Germinal center (tissue), 1 donor: ENCODE measurements around the gene CPT1B.

Experiments
- DNase-seq: peaks from one replicate; pipeline ENCODE4 v3.0.0; 2012; ENCODE audit warnings: mixed read lengths, low spot score

CPT1B gene

DNA sequence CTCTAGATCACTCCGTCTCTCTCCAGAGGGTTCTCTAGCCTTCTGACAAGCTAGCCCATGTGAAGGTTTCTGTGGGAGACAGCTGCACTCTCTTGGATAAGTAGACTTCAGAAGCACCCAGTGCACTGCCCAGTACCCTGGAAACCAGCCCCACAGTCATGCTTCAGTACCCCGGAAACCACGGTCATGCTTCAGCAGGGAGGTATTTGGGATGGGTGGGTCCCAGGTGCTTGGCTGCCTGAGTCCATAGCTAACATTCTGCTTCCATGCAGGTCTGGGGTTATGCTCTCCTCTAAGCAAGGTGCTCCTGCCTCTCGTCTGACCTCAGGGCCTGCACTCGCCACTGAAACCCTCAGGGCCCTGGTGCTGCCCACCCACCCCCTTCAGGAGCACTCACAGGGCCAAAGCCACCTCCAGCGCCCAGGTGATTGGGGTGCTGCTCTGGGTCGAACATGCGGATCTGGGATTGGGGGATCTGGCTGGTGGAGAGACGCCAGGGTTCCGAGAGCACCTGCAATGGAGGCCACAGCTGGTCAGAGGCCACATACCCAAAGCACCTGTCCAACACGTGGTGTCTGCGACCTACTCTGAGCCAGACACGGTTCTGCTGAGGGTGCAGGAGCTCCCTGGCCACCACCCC, 8.2 kb downstream of the CPT1B start:
- no peak for DNase-seq

DNA sequence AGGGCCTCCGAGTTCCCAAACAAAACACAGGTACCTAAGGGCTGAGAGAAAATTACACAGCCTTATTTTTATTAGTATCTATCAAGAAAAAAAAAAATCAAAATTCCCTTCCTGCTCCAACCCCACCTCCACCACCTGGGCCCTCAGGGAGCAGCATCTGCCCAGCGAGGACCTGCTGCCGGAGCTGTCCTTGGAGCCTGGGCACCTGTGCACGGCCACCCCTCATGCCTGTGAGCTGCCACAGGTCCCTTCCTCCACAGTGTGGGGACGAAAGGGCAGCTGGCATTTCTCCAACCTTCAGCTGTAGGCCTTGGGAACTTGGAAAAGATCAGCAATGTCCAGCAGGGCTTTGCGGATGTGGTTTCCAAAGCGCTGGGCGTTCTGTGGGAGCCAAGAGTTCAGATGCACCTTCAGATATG, 9.2 kb downstream of the CPT1B start:
- no peak for DNase-seq

DNA sequence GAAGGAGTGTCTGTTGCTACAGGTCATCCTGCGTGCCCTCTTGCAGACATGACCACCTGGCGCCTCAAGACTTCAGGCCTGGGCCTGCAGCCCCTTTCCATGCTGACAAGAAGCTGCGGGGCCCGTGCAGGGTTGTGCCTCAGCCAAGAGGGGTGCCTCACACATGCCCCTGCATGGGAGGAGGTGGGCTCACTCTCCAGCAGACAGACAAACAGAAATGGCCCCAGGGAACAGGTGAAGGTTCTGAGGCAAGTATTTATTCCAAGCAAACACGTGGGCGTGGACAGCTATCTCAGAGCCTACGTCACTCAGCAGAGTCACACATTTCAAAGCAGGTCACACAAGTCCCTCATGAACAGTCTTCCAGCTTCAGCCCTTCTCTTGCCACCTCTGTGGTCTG, 9.6 kb downstream of the CPT1B start:
- no peak for DNase-seq

DNA sequence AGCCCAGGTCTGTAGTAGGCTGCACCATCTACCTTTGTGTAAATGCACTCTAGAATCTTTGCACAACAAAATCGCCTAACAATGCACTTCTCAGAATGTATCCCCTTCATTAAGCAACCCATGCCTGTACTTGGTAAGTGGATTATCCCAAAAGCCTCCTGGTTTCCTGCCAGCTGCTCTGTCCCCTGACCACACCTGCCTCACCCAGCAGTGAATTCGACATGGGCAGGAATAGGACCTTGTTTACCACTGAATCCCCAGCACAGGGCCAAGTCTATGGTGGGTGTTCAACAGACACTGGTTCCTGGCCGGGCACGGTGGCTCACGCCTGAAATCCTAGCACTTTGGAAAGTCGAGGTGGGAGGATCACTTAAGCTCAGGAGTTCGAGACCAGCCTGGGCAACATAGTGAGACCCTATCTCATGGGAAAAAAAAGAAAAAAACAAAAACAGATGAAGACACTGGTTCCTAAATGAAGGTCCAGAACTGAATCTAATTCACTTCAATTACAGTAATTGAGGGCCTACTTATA, 10.4 kb downstream of the CPT1B start:
- DNase-seq, result no peak

DNA sequence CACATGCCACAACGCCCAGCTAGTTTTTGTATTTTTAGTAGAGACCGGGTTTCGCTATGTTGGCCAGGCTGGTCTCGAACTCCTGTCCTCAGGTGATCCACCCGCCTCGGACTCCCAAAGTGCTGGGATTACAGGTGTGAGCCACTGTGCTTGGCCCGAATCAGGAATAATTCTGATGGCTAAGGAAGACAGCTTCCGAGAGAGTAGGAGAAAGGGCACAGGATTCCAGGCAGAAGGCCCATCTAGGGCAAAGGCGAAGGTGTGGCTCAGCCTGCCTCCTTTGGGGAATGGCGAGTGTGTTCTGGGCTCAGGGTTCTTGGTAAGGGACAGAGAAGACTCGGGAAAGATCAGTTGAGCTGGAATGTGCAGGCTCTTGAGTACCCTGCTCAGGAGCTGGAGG, 13.9 kb downstream of the CPT1B start:
- DNase-seq, result no peak

DNA sequence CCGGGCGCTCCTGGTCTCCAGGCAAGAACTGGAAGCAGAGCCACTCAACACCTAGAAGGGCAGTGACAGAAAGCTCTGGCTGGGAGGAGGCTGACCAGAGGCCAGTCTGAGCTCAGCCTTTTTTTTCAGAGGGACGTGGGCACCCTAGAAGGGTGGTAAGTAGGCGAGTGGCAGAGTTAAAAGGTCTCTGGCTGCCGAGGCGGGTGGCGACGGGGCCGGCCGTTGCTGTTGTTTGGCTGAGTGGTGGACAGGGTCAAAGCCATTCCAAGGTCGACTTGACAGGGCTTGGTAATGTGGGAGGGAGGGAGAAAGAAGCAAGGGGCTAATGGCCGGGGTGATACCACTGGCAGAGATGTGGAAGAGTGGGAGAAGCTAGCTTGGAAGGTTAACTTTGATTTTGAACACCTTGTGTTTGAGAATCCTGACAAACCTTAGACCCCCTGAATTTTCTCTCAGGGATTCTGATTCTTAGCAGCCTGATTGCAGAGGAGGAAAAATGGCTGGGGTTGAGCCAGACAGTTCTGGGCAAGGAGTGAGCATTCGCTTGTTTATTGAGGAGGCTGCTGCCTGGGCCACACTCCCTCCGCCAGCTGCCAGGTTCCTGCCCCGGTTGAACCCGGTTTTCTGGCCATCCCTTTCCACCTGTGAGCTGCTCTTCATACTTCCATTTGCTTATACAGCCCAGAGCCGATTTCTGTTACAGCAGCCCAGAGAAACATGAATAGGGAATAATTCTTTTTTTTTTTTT, 14.6 kb downstream of the CPT1B start:
- DNase-seq, result no peak

DNA sequence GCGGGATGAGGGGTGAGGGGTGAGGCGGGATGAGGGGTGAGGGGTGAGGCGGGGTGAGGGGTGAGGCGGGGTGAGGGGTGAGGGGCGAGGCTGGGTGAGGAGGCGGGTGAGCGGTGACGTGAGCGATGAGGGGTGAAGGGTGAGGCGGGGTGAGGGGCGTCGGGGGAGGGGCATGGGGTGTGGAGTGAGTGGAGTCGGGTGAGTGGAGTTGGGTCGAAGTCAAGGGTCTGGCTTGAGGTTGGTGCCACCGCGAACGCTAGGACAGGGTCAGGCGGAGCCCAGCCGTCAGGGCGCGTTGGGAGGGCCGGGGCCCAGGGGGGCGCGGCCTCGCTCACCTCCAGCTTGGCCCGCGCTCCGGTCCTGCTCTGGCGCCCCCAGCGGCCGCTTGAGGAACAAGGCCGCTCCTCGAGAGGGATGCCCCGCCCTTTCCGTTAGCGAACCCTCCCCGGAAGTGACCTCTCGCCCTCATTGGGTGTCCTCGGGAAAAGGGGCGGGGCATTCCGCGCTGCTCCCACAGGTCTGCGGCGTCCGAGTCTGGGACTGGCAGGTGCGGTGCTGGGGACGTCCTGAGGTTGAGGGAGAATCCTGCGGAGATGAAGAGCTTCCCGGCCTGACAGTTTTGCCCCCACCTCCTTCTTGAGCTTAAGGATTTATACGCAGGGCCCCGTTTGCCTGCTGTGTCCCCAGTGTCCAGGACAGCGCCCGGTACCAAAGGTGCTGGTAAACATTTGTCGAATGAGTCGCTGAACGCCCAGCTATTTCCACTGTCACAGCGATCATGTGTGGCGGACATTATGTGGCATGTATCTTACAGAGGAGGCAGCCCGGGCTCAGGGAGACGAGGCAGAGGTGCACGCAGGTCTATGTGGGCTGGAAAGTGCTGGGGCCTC, 15.5 kb downstream of the CPT1B start, which contains the start of gene SYCE3:
TSS of gene SYCE3 (minus strand) at position 397 of the 890 bp plus-strand sequence. CDS start 6,514 bp downstream, outside the sequence.
- peak; percentile 93 for DNase-seq

DNA sequence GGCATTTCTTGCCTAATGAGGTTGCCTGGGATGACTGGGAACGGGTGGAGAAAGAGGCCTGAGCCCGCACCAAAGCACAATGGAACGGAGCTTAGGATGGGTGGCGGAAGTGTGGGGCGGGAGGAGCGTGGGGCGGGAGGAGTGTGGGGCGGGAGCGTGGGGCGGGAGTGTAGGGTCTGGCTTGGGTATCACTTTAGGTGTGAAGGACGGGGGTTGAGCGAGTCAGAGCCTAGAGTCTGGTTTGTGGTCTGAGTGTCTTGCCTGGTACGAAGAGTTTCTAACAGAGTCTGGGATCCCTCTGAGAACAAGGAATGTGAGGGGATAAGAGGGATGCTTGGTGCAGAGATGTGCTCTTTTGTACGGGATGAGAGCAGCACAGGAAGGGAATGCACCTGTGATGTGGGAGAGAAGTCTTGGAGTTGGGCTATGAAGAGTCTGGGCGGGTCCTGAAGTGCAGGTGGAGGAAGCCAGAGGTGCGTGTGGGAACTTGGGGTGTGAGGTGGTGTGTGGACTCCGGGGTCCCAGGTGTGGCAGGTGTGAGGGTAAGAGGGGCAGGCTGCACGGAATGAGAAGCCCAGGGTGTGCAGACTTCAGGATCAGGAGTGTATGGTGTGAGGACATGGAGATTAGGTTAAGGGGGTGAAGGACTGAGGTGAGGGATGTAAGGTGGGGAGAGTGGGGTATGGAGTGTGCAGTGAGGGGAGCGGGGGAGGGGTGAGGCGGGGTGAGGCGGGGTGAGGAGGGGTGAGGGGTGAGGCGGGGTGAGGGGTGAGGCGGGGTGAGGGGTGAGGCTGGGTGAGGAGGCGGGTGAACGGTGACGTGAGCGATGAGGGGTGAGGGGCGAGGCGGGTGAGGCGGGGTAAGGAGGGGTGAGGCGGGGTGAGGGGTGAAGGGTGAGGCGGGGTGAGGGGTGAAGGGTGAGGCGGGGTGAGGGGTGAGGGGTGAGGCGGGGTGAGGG, 16.5 kb downstream of the CPT1B start:
- no peak for DNase-seq

DNA sequence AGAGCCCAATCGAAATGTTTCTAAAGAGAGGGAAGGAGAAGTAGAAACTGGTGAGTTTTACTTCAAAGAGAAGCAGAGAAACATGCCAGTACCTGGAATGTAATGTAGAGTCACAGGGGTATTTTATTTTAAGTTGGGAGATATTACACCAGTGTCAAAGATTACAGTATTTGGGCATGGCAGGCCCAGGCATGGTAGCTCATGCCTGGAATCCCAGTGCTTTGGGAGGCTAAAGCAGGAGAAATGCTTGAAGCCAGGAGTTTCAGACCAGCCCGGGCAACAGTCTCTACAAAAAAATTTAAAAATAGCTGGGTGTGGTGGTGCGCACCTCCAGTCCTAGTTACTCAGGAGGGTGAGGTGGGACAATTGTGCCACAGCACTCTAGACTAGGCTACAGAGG, 18.2 kb downstream of the CPT1B start:
- no peak for DNase-seq

DNA sequence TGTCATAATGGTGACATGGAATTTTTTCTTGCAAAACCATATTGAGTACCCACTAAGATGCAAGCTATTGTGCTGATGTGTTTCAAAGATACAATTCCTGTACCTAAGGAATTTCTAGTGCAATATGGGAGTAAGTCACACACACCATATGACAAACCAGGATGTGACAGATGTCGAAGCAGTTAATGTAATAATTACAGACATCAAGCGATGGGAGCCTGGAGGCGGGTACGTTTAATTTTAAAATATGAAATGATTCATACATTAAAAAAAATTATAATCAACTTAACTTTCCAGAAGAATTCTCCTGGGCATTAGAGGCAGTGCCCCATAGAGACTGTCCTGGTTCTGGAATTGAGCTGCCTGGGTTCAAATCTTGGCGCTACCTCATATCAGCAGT, 21.5 kb downstream of the CPT1B start:
- DNase-seq, result no peak

DNA sequence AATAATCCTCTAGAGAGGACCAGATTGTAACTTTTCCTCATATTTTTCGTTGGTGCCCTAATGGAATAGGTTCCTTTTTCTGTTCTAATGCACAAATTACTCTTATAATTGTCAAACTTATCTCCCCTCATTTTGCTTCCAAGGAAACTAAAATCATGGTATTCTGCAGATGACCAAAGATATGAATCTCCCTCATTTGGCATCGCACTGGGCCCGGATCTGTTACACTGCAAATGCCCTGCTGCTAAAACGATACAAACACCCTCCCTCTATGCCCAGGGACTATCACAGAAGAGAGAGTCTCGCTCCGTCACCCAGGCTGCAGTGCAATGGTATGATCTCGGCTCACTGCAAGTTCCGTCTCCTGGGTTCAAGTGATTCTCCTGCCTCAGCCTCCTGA, 24.9 kb downstream of the CPT1B start:
- DNase-seq, result no peak

DNA sequence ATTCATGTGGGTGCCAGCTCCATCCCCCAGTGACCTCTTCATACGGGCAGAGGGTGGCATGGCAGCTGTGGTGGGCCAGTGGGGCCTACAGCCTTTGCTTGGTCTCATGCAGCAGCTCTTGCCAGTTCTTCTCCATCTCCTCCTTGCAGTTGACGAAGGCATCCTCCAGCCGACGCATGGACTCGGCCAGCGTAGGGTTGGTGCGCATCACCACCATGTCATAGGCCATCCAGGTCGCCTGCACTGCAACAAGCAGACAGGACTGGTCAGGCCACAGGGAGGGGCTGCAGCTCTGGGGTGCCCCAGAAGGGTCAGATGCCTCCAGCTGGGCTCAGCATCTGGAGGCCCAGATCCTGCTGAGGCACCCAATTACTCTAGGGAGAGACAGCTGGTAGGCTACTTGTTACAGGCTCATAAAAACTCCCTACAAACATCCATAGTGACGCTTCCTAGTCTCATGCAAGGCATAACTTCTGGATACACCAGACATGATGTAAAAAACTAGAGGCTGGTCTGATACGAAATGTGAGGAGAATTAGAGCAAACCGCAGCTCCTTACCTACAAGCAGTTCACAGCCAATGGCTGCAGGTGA, 27.0 kb downstream of the CPT1B start:
- DNase-seq, result no peak

DNA sequence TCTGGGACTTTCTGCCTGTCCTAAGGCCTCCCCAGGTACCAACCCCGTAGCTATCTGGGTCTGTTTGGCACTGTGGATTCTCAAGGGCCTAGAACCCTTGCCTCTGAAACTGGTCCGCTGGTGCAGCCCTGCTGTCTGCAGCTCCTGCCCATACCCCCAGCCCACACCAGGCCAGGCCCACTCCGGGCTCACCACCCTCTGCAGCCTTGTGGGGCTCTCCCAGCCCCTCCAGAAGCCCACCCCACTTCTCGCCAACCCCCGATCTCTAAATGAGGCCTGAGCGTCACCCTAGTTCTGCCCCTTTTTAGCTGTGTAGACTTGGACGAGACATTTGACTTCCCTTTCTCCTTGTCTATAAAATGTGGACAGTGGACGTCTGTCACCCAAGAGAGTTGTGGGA, 27.8 kb downstream of the CPT1B start:
- peak; percentile 2 for DNase-seq

DNA sequence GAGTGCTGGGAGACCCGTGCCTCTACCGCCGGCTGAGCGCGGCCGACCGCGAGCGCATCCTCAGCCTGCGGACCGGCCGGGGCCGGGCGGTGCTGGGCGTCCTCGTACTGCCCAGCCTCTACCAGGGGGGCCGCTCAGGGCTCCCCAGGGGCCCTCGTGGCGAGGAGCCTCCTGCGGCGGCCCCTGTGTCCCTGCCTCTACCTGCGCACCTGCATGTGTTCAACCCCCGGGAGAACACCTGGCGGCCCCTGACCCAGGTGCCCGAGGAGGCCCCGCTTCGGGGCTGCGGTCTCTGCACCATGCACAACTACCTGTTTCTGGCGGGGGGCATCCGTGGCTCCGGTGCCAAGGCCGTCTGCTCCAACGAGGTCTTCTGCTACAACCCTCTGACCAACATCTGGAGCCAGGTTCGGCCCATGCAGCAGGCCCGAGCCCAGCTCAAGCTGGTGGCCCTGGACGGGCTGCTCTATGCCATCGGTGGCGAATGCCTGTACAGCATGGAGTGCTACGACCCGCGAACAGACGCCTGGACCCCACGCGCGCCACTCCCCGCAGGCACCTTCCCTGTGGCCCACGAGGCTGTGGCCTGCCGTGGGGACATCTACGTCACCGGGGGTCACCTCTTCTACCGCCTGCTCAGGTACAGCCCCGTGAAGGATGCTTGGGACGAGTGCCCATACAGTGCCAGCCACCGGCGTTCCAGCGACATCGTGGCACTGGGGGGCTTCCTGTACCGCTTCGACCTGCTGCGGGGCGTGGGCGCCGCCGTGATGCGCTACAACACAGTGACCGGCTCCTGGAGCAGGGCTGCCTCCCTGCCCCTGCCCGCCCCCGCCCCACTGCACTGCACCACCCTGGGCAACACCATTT, 29.1 kb downstream of the CPT1B start:
- DNase-seq, result peak; percentile 36

DNA sequence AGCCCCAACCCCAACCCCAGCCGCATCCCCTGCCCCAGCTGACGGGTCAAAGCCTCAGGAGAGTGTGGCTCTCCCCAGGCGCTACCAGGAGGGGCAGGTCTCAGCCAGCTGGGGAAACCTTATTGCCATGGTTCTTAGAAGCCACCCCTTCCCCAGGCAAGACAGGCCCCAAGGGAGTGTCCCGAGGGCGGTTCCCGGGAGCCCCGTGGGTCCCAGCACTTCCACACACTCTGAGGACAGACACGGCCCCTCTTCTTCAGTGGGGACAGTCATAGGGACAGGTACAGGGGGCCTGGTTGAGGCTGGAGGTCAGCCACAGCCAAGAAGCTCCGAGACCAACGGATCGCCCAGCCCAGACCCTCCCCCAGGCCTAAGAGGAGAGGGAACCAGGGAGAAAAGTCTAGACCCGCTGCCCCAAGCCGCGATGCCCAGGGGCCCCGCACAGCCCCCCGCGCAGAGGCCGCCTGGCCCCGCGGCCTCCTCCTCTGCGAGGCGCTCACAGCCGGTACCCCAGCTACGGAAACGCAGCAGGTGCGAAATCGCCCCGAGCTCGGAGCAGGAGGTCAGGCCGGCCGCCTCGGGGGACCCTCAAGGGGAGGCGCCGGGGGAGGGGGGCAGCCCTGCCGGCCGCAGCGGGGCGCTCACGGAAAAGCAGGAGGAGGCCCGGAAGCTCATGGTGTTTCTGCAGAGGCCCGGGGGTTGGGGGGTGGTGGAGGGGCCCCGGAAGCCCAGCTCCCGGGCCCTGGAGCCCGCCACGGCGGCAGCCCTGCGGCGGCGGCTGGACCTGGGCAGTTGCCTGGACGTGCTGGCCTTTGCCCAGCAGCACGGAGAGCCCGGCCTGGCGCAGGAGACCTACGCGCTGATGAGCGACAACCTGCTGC, 29.9 kb downstream of the CPT1B start:
- peak; percentile 70 for DNase-seq

DNA sequence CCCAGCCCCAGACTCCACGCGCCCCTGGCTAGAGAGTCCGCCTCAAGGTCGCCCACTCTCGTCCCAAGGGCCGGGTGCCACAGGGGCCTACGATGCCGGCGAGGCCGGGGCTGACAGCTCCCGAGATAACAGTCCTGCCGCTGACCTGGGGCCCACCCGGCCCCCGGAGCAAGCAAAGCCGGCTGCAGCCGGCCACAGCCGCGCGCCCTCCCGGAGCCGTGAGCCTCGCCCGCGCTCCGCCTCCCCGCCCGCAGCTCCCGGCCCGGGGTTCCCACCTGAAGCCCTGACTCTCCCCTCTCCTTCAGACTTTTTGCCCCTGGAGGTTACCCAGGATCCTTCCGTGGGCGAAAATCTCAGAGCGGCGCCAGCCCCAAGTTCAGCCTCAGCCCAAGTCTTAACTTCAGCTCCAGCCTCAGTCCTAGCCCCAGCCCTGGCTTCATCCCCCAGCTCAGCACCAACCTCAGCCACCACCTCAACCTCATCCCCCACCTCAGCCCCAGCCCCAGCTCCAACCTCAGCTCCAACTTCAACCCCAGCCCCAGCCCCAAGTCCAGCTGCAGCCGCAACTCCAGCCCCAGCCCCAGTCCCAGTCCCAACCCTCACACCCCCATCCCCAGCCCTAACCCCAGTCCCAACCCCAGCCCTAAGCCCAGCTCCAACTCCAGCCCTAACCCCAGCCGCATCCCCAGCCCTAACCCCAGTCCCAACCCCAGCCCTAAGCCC, 30.8 kb downstream of the CPT1B start:
- no peak for DNase-seq

DNA sequence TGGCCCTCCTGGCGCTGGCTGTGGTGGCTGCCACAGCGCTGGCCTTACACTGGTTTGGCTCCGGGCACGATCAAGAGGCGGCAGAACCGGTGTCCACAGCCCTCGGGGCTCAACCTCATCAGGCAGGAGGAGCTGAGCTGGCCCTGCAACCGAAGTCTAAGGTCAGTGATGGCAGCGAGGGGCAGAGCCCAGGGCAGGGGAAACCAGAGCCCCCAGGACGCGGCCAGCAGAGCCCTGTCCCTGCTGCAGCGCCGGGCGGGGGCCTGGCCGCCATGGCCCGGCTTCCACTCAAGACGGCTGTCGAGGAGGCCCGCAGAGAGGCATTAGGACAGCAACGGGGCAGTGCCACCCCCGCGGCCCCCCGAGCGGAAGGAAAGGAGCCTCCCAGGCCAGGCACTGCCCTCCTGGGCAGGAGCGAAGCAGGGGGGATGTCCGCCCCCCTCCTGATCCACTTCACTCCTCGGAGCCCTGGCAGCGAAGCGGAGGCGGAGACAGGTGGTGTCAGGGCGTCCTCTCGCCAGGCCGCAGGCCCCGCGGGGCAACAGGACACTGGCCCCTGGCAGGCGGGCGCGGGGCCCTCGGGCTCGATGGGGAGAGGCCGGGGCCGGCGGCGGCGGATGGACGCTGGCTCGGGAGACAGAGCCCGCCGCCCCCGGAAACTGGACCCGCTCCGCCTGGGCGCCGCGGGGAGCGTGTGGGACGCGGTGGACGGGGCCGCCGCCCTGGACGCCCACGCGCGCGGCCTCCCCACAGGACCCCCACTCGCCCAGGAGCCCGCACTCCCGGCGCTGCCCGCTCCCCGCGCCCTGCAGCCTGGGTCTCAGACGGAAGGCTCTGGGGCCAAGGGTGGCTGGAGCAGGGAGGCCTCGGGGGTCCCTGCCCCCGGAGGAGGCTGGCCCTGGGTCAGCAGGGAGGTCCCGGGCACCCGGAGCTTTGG, 31.6 kb downstream of the CPT1B start:
- DNase-seq, result no peak
